Peyer's patch (tissue), 4 donors: Measurements from ENCODE around the gene AGBL3. TPM values are rescaled to one million over a fixed set of nuclear protein-coding genes. Genes with fewer than 3 reads are reported as not detected.

Source experiments
- DNase-seq, 3 donors: peaks; one replicate each; pipeline ENCODE4 v3.0.0-alpha.2; 2017 to 2019
- H3K27ac ChIP-seq, 4 donors: fragments of 200-600 bp; sonication (generic); one replicate each; pipeline ENCODE4 v1.5.1; 2016 to 2019
- H3K27me3 ChIP-seq, 2 donors: fragments of 200-600 bp; sonication (generic); one replicate each; pipeline ENCODE4 v1.5.1; 2019
- H3K36me3 ChIP-seq, 3 donors: fragments of 200-600 bp; sonication (generic); one replicate each; pipeline ENCODE4 v1.5.1; 2016 to 2019
- H3K4me1 ChIP-seq, 4 donors: fragments of 200-600 bp; sonication (generic); one replicate each; pipeline ENCODE4 v1.5.1; 2016 to 2019
- H3K4me3 ChIP-seq, 4 donors: fragments of 200-600 bp; sonication (generic); 1 replicate in 3 of 4; 2 replicates in 1 of 4; pipeline ENCODE4 v1.5.1; 2016 to 2019; ENCODE audit warnings: mild to moderate bottlenecking in 1 of 4
- H3K9me3 ChIP-seq, 4 donors: fragments of 200-600 bp; sonication (generic); one replicate each; pipeline ENCODE4 v1.5.1; 2016 to 2019; ENCODE audit warnings: mild to moderate bottlenecking in 1 of 4
- CTCF ChIP-seq, 6 experiments: fragments of 450-650 bp in 4 of 6; fragments of 200-600 bp in 2 of 6; sonication (generic) in 1 of 6; IDR thresholded peaks; one replicate each; pipeline ENCODE4 v1.5.1; 2017 to 2019; ENCODE audit warnings: antibody characterized with exemption in 6 of 6, mild to moderate bottlenecking in 3 of 6, moderate library complexity in 1 of 6
- POLR2A ChIP-seq, 2 donors: fragments of 450-650 bp; IDR thresholded peaks; one replicate each; pipeline ENCODE4 v1.5.1; 2017; ENCODE audit warnings: antibody characterized with exemption in 2 of 2, mild to moderate bottlenecking in 2 of 2, moderate library complexity in 2 of 2
- total RNA-seq, 4 donors: library from RNA; depleted of rRNA; stranded (reverse); fragments of >200 nt; gene quantifications; one replicate each; pipeline ENCODE4 v1.1.0, GENCODE V29; 2016

The AGBL3 gene
- total RNA-seq, 4 donors from 2014 or later, result 0.38 to 8.4 (median 4.3) TPM

- Histone ChIP-seq H3K4me1 (no peaks in the 10 kb centered on the region), H3K27ac (peak overlapping the region in 1 of 4 donors; percentile 6), H3K9me3 (no peaks in the 10 kb centered on the region), H3K4me3 (no peak overlapping the region), H3K36me3 (no peaks in the 10 kb centered on the region), H3K27me3 (no peaks in the 10 kb centered on the region)
- TF ChIP-seq POLR2A (IDR thresholded peaks at IDR 0.05), result no peak
- TF ChIP-seq CTCF (IDR thresholded peaks at IDR 0.05), result no peak
- DNase-seq, result no peak
These were observed 45.0 kb upstream of the AGBL3 start for GRCh38 chr7:134941185-134941900.

- no peaks in the 10 kb centered on the region for H3K27me3 ChIP-seq
- H3K27ac ChIP-seq, result peak overlapping the region in 1 of 4 donors; percentile 6
- H3K36me3 ChIP-seq, result peaks cover 0 to 3% (median 0%) of the 10 kb centered on the region in 3 donors
- H3K4me3 ChIP-seq, result no peak overlapping the region
- H3K4me1 ChIP-seq, result no peaks in the 10 kb centered on the region
- no peaks in the 10 kb centered on the region for H3K9me3 ChIP-seq
- TF ChIP-seq POLR2A (IDR thresholded peaks at IDR 0.05) (no peak), CTCF (IDR thresholded peaks at IDR 0.05) (no peak)
- no peak for DNase-seq
These were observed 44.4 kb upstream of the AGBL3 start for GRCh38 chr7:134941952-134942351.

GRCh38 chr7:134942690-134943466, 43.4 kb upstream of the AGBL3 start:
- TF ChIP-seq POLR2A (IDR thresholded peaks at IDR 0.05), result no peak
- no peak for TF ChIP-seq CTCF (IDR thresholded peaks at IDR 0.05)
- DNase-seq, result no peak
- H3K27me3 ChIP-seq, result no peaks in the 10 kb centered on the region
- peaks cover 0 to 10% (median 0%) of the 10 kb centered on the region in 3 donors for H3K36me3 ChIP-seq
- no peak overlapping the region for H3K27ac ChIP-seq
- no peaks in the 10 kb centered on the region for H3K4me1 ChIP-seq
- H3K4me3 ChIP-seq, result no peak overlapping the region
- no peaks in the 10 kb centered on the region for H3K9me3 ChIP-seq

GRCh38 chr7:134943785-134944400, 42.4 kb upstream of the AGBL3 start:
- Histone ChIP-seq H3K36me3 (peaks cover 0 to 10% (median 0%) of the 10 kb centered on the region in 3 donors), H3K4me3 (no peak overlapping the region), H3K27ac (no peak overlapping the region), H3K9me3 (no peaks in the 10 kb centered on the region), H3K4me1 (no peaks in the 10 kb centered on the region), H3K27me3 (no peaks in the 10 kb centered on the region)
- DNase-seq, result no peak
- TF ChIP-seq POLR2A (IDR thresholded peaks at IDR 0.05) (no peak), CTCF (IDR thresholded peaks at IDR 0.05) (peak in 4 of 6 experiments; percentile 22 to 42 (median 38))

- DNase-seq, result no peak
- H3K36me3 ChIP-seq, result peaks cover 0 to 17% (median 0%) of the 10 kb centered on the region in 3 donors
- no peaks in the 10 kb centered on the region for H3K27me3 ChIP-seq
- TF ChIP-seq CTCF (IDR thresholded peaks at IDR 0.05) (no peak), POLR2A (IDR thresholded peaks at IDR 0.05) (no peak)
- no peak overlapping the region for H3K27ac ChIP-seq
- H3K4me1 ChIP-seq, result no peaks in the 10 kb centered on the region
- H3K9me3 ChIP-seq, result no peaks in the 10 kb centered on the region
- H3K4me3 ChIP-seq, result no peak overlapping the region
These were observed 40.6 kb upstream of the AGBL3 start for GRCh38 chr7:134945691-134946090.
